Liver (tissue), 3 donors: Measurements from ENCODE around the gene ITPRIPL2.

Experiments
- ATF3 ChIP-seq: IDR thresholded peaks from 2 replicates; pipeline ENCODE4 v1.6.1; 2016; ENCODE audit warnings: antibody characterized with exemption
- GABPA ChIP-seq, 2 donors: IDR thresholded peaks in 1 of 2; conservative IDR thresholded peaks in 1 of 2; 2 replicates each; pipeline ENCODE4 v1.6.1; 2016; ENCODE audit warnings: antibody characterized with exemption in 2 of 2, mild to moderate bottlenecking in 1 of 2, moderate library complexity in 1 of 2
- JUND ChIP-seq, 2 donors: IDR thresholded peaks; 2 replicates each; pipeline ENCODE4 v1.6.1; 2016; ENCODE audit warnings: antibody characterized with exemption in 2 of 2
- MAX ChIP-seq: IDR thresholded peaks from 2 replicates; pipeline ENCODE4 v1.6.1; 2016; ENCODE audit warnings: antibody characterized with exemption
- RAD21 ChIP-seq, 2 donors: IDR thresholded peaks; 2 replicates each; pipeline ENCODE4 v1.6.1; 2016; ENCODE audit warnings: antibody characterized with exemption in 2 of 2, mild to moderate bottlenecking in 2 of 2
- SP1 ChIP-seq: IDR thresholded peaks from 2 replicates; pipeline ENCODE4 v1.6.1; 2018; ENCODE audit warnings: antibody characterized with exemption, mild to moderate bottlenecking
- TAF1 ChIP-seq: conservative IDR thresholded peaks from 2 replicates; pipeline ENCODE4 v1.6.1; 2016; ENCODE audit warnings: antibody characterized with exemption, mild to moderate bottlenecking
- YY1 ChIP-seq: IDR thresholded peaks from 2 replicates; pipeline ENCODE4 v1.6.1; 2016; ENCODE audit warnings: antibody characterized with exemption, mild to moderate bottlenecking
- ZBTB33 ChIP-seq: IDR thresholded peaks from 2 replicates; pipeline ENCODE4 v1.6.1; 2016; ENCODE audit warnings: antibody characterized with exemption
- TF ChIP-seq, protein P1 (sequence below): fragments of 150-350 bp; IDR thresholded peaks from 2 replicates; pipeline ENCODE4 v1.5.1; 2017; ENCODE audit warnings: improper control_type of control experiment, low read depth, low read length; ENCODE audit not compliant: missing input control
- TF ChIP-seq, protein P2 (sequence below): IDR thresholded peaks from 2 replicates; pipeline ENCODE4 v1.6.1; 2016; ENCODE audit warnings: antibody characterized with exemption, mild to moderate bottlenecking
- donor health status: healthy.
- donor health status: healthy.

- TF ChIP-seq SP1 (no peak), MAX (no peak), YY1 (no peak), GABPA (IDR thresholded peaks at IDR 0.05 in 1 of 2, conservative IDR thresholded peaks at IDR 0.05 in 1 of 2) (no peak), ZBTB33 (no peak), RAD21 (IDR thresholded peaks at IDR 0.05) (no peak), TAF1 (no peak), JUND (IDR thresholded peaks at IDR 0.05) (no peak), ATF3 (no peak)
- TF ChIP-seq, protein P1, sequence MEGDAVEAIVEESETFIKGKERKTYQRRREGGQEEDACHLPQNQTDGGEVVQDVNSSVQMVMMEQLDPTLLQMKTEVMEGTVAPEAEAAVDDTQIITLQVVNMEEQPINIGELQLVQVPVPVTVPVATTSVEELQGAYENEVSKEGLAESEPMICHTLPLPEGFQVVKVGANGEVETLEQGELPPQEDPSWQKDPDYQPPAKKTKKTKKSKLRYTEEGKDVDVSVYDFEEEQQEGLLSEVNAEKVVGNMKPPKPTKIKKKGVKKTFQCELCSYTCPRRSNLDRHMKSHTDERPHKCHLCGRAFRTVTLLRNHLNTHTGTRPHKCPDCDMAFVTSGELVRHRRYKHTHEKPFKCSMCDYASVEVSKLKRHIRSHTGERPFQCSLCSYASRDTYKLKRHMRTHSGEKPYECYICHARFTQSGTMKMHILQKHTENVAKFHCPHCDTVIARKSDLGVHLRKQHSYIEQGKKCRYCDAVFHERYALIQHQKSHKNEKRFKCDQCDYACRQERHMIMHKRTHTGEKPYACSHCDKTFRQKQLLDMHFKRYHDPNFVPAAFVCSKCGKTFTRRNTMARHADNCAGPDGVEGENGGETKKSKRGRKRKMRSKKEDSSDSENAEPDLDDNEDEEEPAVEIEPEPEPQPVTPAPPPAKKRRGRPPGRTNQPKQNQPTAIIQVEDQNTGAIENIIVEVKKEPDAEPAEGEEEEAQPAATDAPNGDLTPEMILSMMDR: no peak
- TF ChIP-seq, protein P2, sequence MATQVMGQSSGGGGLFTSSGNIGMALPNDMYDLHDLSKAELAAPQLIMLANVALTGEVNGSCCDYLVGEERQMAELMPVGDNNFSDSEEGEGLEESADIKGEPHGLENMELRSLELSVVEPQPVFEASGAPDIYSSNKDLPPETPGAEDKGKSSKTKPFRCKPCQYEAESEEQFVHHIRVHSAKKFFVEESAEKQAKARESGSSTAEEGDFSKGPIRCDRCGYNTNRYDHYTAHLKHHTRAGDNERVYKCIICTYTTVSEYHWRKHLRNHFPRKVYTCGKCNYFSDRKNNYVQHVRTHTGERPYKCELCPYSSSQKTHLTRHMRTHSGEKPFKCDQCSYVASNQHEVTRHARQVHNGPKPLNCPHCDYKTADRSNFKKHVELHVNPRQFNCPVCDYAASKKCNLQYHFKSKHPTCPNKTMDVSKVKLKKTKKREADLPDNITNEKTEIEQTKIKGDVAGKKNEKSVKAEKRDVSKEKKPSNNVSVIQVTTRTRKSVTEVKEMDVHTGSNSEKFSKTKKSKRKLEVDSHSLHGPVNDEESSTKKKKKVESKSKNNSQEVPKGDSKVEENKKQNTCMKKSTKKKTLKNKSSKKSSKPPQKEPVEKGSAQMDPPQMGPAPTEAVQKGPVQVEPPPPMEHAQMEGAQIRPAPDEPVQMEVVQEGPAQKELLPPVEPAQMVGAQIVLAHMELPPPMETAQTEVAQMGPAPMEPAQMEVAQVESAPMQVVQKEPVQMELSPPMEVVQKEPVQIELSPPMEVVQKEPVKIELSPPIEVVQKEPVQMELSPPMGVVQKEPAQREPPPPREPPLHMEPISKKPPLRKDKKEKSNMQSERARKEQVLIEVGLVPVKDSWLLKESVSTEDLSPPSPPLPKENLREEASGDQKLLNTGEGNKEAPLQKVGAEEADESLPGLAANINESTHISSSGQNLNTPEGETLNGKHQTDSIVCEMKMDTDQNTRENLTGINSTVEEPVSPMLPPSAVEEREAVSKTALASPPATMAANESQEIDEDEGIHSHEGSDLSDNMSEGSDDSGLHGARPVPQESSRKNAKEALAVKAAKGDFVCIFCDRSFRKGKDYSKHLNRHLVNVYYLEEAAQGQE: no peak
Observed at GRCh38 chr16:19127205-19127604, 13.4 kb downstream of the ITPRIPL2 start.
